Motor neuron (in vitro differentiated cells): ENCODE results near the gene ONECUT1. TPM values are rescaled to one million over a fixed set of nuclear protein-coding genes. Genes with fewer than 3 reads are reported as not detected.
"Not testable (repeated sequence)": the region's sequence is repeated elsewhere in the genome, so short reads cannot be mapped to it uniquely, and the experiment has no call there.

Experiments used
- ATAC-seq, 8 experiments: fragments of 200-7000 bp; cut with Tn5 transposase; replicated peaks in 6 of 8; 2 replicates each; pipeline ENCODE4 v1.8.0; 2021; ENCODE audit warnings: mild to moderate bottlenecking in 8 of 8, moderate library complexity in 8 of 8
- H3K27ac ChIP-seq, 2 donors: fragments of 250-450 bp; sonication (Bioruptor Pico); 2 replicates each; pipeline ENCODE4 v1.9.0; 2021; ENCODE audit warnings: antibody characterized with exemption in 2 of 2, mild to moderate bottlenecking in 2 of 2, moderate library complexity in 1 of 2
- H3K4me1 ChIP-seq, 2 donors: fragments of 250-450 bp; sonication (Bioruptor Pico); replicated peaks in 1 of 2; 2 replicates each; pipeline ENCODE4 v1.6.1; 2021; ENCODE audit warnings: antibody characterized with exemption in 2 of 2, mild to moderate bottlenecking in 2 of 2, moderate library complexity in 1 of 2
- H3K4me3 ChIP-seq, 5 donors: fragments of 250-450 bp; sonication (Bioruptor Pico); 2 replicates each; pipeline ENCODE4 v1.9.0; 2021; ENCODE audit warnings: antibody characterized with exemption in 5 of 5, mild to moderate bottlenecking in 5 of 5, moderate library complexity in 4 of 5
- WGBS, 10 experiments: fragments of 450-650 bp; shearing (Covaris generic); methylation state at CpG; one replicate each; pipeline ENCODE4 v1.0.0; 2022; 5-methylcytosine and 5-hydroxymethylcytosine counted together
- in situ Hi-C, 9 experiments: fragments of 400-800 bp; cut with MboI; loops; one replicate each; pipeline ENCODE4 v1.15.0; 2021; ENCODE audit warnings: low sequenced_read_pairs in 9 of 9, low pct_unique_long_range_greater_than_20kb in 2 of 9; ENCODE audit not compliant: unreplicated experiment in 9 of 9
- total RNA-seq, 8 experiments: library from RNA; unstranded; fragments of 300-600 nt; gene quantifications; 2 replicates each; pipeline versions ENCODE4 v1.2.3 to v1.2.4, GENCODE V29; 2022

Gene ONECUT1
- total RNA-seq, result 10 to 100 TPM in 4 of 8 experiments, 1 to 10 TPM in 1, under 1 TPM in 3; 0.36 to 86.3 (median 13.3) TPM

DNA sequence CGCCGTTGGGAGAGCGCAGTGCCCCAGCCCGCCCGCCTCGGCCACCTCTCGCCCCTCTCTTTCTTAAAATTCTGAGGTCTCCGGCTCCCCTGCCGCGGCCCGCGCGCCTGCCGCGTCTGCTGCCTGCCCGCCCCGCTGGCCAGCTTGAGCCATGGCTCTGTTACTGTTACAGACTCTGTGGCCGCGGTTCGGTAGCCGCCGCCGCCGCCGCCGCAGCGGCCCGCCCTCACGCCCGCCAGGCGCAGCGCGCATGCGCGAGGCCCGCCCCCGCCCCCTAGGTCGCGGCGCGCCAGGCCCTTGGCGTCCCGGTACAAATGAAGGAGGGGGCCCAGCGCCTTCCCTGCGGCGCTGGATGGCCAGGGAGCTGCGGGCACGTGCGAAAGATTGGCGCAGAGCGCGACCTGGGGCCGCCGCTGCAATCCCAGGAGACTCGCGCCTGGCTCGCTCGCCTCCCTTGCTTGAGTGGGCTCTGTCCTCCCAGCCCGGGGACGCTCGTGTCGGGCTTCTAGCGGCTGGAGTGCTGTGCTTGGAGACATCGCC, at the start of gene ONECUT1:
TSS of gene ONECUT1 (minus strand) at position 168 of the 540 bp plus-strand sequence. CDS start 452 bp downstream, outside the sequence.
- peak; percentile 70 to 88 (median 76) for ATAC-seq
- H3K27ac ChIP-seq, result peak within 1 kb of the TSS; percentile 89 to 93

DNA sequence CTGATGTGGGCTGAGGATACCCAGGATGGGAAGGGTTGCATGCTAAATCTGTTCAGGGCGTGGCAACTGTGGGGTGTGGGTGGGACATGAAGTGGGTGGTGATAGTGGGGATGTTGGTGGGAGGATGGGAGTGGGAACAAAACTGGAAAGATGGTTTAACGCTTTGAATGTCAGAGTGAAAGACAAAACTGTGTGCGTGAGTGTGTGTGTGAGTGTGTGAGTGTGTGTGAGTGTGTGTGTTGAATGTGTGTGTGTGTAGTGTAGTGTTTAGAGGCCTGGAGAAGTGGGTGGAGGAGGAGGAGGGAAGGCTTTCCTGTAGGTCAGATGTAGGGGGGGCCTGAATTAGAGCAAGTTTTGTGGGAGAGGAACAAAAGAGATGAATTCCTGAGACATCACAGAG, 44.2 kb upstream of the ONECUT1 start:
- Histone ChIP-seq H3K27ac (no peak overlapping the region), H3K4me3 (no peak overlapping the region), H3K4me1 (peaks cover 16 to 33% of the 10 kb centered on the region in 2 donors)
- ATAC-seq, result no peak
- in situ Hi-C loops, result no loop called here
- WGBS, 10 experiments, result 40 to 80% (median 61%) methylated on average over 1 to 3 of the region's 3 CpGs; no CpG with 5 or more reads in 6 of the 10 experiments

More for the DNA sequence above, at the start of gene ONECUT1:
- Histone ChIP-seq H3K4me3 (peak within 1 kb of the TSS; percentile 46 to 86 (median 69)), H3K4me1 (peaks cover 22 to 29% of the 10 kb centered on the region in 2 donors)
- no CpG with 5 or more reads among the region's 64 CpGs for WGBS, 10 experiments
- in situ Hi-C loops, result loop anchor here in 6 of 9 experiments (25.0 kb wide), 4 partner anchors 397 to 922 kb away; no protein-coding TSS in a partner anchor

DNA sequence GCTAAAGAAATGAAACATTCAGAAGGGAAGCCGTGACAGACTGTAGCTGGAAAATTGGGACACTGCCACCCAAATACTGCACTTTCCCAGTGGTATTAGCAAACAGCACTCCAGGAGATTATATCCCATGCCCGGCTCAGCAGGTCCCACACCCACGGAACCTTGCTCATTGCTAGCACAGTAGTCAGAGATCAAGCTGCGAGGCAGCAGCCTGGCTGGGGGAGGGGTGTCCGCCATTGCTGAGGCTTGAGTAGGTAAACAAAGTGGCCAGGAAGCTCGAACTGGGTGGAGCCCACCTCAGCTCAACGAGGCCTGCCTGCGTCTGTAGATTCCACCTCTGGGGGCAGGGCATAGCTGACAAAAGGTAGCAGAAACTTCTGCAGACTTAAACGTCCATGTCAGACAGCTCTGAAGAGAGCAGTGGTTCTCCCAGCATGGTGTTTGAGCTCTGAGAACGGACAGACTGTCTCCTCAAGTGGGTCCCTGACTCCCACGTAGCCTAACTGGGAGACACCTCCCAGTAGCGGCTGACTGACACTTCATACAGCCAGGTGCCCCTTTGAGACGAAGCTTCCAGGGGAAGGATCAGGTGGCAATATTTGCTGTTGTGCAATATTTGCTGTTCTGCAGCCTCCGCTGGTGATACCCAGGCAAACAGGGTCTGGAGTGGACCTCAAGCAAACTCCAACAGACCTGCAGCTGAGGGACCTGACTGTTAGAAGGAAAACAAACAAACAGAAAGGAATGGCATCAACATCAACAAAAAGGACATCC, 34.2 kb upstream of the ONECUT1 start:
- 11 to 100% (median 76%) methylated on average over 1 to 7 of the region's 14 CpGs; no CpG with 5 or more reads in 3 of the 10 experiments for WGBS, 10 experiments
- H3K27ac ChIP-seq, H3K4me3 ChIP-seq, in situ Hi-C loops, ATAC-seq, H3K4me1 ChIP-seq: not testable (repeated sequence)

DNA sequence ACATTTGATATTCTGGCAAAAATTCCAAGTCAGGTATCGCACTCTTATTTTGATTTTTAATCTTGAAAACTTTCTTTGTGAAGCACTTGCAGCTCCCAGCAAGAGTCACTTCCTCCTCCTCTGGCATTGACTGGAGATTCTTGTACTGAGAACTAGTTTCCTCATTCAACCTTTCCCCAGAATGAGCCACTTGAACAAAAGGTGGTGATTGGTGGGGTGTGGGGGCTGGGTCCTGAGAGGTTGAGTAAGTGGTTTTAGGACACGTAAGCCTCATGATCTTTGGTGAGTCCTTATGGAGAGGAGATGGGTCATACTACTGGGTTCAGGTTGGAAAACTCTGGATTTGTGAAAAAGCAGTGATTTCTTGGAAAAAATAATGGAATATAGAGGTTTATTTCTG, 32.3 kb upstream of the ONECUT1 start:
- ATAC-seq, result no peak
- 17 to 100% (median 76%) methylated on average over 1 to 2 of the region's 2 CpGs; no CpG with 5 or more reads in 1 of the 10 experiments for WGBS, 10 experiments
- in situ Hi-C loops, result no loop called here
- Histone ChIP-seq H3K27ac (no peak overlapping the region), H3K4me1 (no peaks in the 10 kb centered on the region), H3K4me3 (no peak overlapping the region)

DNA sequence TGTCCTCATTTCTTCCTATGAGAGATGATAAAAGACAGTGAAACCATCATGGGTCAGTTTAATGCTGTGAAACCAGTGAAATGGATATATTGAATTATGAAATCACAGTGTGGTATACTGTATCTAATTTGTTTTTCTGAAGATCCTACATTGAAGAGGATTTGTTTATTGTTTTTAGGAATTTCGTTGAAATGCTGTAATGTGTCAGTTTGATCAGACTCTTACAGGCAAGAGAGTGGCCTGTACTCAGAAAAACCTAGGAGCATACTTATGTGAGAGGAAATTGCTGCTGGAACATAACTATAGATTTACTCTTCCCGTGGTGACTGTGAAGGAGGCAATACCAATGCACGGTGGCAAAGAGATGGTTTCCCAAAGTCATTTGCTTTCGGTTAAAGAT, 29.1 kb upstream of the ONECUT1 start:
- no peak overlapping the region for H3K4me3 ChIP-seq
- 8 to 100% (median 69%) methylated on average over 2 to 4 of the region's 4 CpGs; no CpG with 5 or more reads in 1 of the 10 experiments for WGBS, 10 experiments
- in situ Hi-C loops, result no loop called here
- ATAC-seq, result no peak
- H3K4me1 ChIP-seq, result peaks cover 0 to 10% of the 10 kb centered on the region in 2 donors
- H3K27ac ChIP-seq, result no peak overlapping the region

DNA sequence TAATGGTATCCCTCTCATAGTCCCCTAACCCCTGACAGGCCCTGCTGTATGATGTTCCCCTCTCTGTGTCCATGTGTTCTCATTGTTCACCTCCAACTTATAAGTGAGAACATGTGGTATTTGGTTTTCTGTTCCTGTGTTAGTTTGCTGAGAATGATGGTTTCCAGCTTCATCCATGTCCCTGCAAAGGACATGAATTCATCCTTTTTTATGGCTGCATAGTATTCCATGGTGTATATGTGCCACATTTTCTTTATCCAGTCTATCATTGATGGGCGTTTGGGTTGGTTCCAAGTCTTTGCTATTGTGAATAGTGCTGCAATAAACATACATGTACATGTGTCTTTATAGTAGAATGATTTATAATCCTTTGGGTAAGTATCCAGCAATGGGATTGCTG, 25.8 kb upstream of the ONECUT1 start:
- H3K4me1 ChIP-seq, in situ Hi-C loops, ATAC-seq, H3K4me3 ChIP-seq, H3K27ac ChIP-seq: not testable (repeated sequence)
- no CpG with 5 or more reads among the region's 1 CpG for WGBS, 10 experiments

DNA sequence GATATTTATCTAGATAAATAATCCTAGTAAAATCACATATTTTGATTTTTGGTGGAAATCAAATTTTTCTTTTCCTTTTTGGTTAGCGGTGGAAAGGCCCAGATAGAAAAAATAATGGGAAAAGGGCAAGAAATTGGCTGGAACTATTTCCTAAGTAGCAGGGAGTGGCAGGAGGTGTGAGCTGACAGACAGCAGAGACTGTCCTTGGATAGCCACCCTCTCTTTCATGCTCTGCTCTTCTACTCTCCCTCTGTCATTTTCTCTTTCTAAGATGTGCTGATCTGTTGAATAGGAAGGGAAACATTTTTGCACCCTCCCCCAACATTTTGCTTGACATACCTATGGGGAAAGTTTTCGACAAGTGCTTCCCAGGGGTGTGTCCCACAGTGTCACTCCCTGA, 18.9 kb upstream of the ONECUT1 start:
- ATAC-seq, result no peak
- Histone ChIP-seq H3K27ac (no peak overlapping the region), H3K4me1 (peaks cover 23% of the 10 kb centered on the region in 2 donors), H3K4me3 (no peak overlapping the region)
- 14 to 100% (median 67%) methylated on average over 1 to 2 of the region's 2 CpGs; no CpG with 5 or more reads in 3 of the 10 experiments for WGBS, 10 experiments
- in situ Hi-C loops, result no loop called here

DNA sequence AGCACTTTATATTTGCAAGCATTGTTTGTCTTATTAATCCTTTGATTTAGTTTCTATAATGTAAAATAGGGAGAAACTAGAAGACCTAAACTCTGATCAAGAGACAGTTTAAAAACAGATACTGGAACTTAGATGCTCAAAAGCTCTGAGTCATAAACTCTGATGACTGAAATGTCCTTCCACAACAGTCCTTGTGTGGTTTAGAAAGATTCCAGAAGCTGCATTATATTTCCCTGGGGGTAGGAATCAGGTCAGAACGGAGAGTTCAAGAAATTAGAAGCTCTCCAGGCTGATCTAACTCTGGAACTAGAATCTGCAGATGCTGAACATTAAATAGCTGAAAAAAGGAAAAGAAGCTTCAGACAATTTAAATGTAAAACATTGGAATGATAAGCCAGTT, 18.3 kb upstream of the ONECUT1 start:
- Histone ChIP-seq H3K27ac (no peak overlapping the region), H3K4me1 (peaks cover 27% of the 10 kb centered on the region in 2 donors), H3K4me3 (no peak overlapping the region)
- in situ Hi-C loops, result no loop called here
- ATAC-seq, result no peak
- 0 to 100% (median 87%) methylated on average over 1 of the region's 1 CpG; no CpG with 5 or more reads in 3 of the 10 experiments for WGBS, 10 experiments

DNA sequence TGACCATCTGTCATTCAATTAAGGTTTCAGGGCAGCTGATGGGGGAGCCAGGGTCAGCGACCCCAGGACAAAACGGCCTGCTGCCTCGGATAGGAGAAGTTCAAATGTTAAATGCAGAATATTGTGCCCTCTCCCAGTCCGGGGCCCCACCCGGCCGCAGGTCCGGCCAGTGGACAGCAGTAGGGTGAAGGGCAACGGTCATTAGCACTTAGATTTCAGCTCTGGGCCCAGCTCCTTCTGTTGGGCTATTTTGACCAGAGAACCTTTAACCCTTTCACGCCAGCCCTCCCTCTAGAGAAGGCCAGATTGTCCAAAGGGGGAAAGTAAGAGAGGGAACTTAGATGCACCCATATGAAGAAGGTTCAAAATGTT, 16.1 kb upstream of the ONECUT1 start:
- 0 to 60% (median 27%) methylated on average over 1 to 9 of the region's 9 CpGs; no CpG with 5 or more reads in 2 of the 10 experiments for WGBS, 10 experiments
- Histone ChIP-seq H3K4me3 (peak overlapping the region in 2 of 5 donors; percentile 22 to 36), H3K27ac (peak overlapping the region; percentile 81 to 87), H3K4me1 (peaks cover 45 to 49% of the 10 kb centered on the region in 2 donors)
- in situ Hi-C loops, result no loop called here
- ATAC-seq, result peak in 1 of 8 experiments; percentile 2

DNA sequence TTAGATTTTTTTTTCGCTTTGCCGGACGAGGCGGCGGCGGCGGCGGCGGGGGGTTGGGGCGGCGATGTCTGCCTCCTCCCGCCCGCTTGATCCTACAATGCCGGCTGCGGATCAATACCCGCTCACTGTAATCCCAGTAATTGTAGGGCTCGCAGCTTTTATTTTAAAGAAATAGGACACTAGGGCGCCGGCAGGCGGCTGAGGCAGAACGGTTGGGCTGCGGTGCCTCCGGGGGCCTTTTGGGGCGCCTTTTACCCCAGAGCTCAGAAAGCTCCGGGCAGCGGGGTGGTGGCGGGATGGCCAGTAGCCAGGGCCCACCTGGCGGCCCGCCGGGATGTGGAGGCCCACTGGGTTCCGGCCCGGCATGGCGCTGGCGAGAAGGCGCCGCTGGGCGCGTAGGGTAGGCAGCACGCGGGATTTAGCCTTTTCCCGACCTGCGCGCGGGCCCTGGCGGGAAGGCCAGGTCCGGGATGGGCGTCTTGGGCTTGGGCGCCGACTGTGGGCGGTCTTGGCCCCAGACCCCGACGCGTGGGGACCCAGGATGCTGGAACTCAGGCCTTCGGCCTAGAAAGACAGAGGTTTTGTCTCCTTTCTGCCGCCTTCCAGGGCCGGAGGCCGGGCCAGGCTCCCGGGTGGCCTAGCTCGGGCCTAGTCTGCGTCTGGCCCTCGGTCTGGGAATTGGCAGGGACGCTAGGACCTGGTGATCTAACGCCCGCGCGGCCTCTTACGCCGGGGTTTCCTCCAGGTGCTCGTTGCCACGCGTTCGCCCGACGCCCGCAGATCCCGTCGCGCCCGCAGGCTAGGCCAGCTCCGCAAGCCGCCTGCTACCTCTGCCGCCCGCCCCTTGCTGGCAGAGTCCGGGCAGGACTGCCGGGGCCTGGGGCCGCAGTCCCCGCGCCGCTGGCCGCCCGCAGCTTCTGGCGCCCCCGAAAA, 15.5 kb upstream of the ONECUT1 start:
- ATAC-seq, result peak in 7 of 8 experiments; percentile 15 to 54 (median 44)
- Histone ChIP-seq H3K4me3 (peak overlapping the region in 4 of 5 donors; percentile 22 to 36 (median 32)), H3K27ac (peak overlapping the region; percentile 81 to 87), H3K4me1 (peaks cover 49 to 55% of the 10 kb centered on the region in 2 donors)
- in situ Hi-C loops, result no loop called here
- 5 to 51% (median 29%) methylated on average over 5 to 18 of the region's 93 CpGs; no CpG with 5 or more reads in 5 of the 10 experiments for WGBS, 10 experiments

DNA sequence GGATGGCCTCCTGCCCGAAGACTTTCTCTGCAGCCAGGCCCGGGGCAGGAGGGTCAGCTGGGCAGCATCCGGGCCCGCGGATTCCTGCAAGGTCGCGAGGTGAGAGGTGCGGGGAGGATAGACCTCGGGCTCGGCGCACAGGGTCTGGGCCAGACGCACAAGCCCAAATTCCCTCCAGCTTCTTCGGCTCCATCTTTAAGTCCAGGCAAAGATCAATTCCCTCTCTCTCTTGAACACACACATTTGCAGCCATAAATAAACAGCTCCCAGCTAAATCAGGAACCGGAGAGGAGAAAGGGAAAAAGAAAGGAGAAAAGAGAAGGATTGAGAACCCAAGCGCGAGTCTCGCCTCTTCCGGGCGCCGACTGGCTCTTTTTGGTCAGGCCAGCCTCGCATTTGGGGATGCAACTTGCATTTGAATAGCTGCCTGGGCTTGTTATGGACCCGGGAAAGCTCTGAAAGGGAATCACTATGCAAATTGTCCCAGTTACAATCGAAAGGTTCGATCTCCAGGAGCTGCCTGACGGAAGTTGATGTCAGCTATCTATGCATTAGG, 14.5 kb upstream of the ONECUT1 start:
- in situ Hi-C loops, result no loop called here
- H3K4me3 ChIP-seq, result peak overlapping the region; percentile 22 to 36 (median 32)
- H3K27ac ChIP-seq, result peak overlapping the region; percentile 81 to 87
- WGBS, 10 experiments, result 0 to 16% (median 7%) methylated on average over 1 to 11 of the region's 25 CpGs; no CpG with 5 or more reads in 2 of the 10 experiments
- H3K4me1 ChIP-seq, result peaks cover 57 to 65% of the 10 kb centered on the region in 2 donors
- peak in 5 of 8 experiments; percentile 13 to 46 (median 19) for ATAC-seq
